CD14-positive monocyte (primary cell): Measurements from ENCODE around the gene TPGS1. TPM values are rescaled to one million over a fixed set of nuclear protein-coding genes. Genes with fewer than 3 reads are reported as not detected.
"Not testable (repeated sequence)": the region's sequence is repeated elsewhere in the genome, so short reads cannot be mapped to it uniquely, and the experiment has no call there.

Source experiments
- DNase-seq, 3 donors: peaks; one replicate each; pipeline ENCODE4 v3.0.0-alpha.2; 2011 to 2022
- H2AFZ ChIP-seq: 2 replicates; pipeline ENCODE4 v1.6.0; 2012; ENCODE audit warnings: mild to moderate bottlenecking, low read depth, low read length, inconsistent platforms; ENCODE audit not compliant: insufficient read depth, poor library complexity, severe bottlenecking
- H3K27ac ChIP-seq, 2 donors: 1 replicate in 1 of 2; 2 replicates in 1 of 2; pipeline ENCODE4 v1.5.1; 2012 to 2013; ENCODE audit warnings: low read length in 2 of 2, control low read depth in 1 of 2, inconsistent platforms in 1 of 2, low read depth in 1 of 2, mild to moderate bottlenecking in 1 of 2
- H3K27me3 ChIP-seq, 2 donors: one replicate each; pipeline versions ENCODE4 v1.6.0 to v1.6.1; 2011 to 2013; ENCODE audit warnings: low read length in 2 of 2; ENCODE audit not compliant: control insufficient read depth in 2 of 2, insufficient read depth in 2 of 2
- H3K36me3 ChIP-seq, 2 donors: replicated peaks in 1 of 2; 1 replicate in 1 of 2; 2 replicates in 1 of 2; pipeline versions ENCODE4 v1.5.1 to v1.6.1; 2012 to 2013; ENCODE audit warnings: low read length in 2 of 2, control low read depth in 1 of 2, inconsistent platforms in 1 of 2, mild to moderate bottlenecking in 1 of 2; ENCODE audit not compliant: insufficient read depth in 2 of 2, control insufficient read depth in 1 of 2
- H3K4me1 ChIP-seq, 2 donors: 1 replicate in 1 of 2; 2 replicates in 1 of 2; pipeline versions ENCODE4 v1.5.1 to v1.6.1; 2012 to 2013; ENCODE audit warnings: low read length in 2 of 2, control low read depth in 1 of 2, inconsistent platforms in 1 of 2, mild to moderate bottlenecking in 1 of 2, moderate library complexity in 1 of 2; ENCODE audit not compliant: insufficient read depth in 2 of 2, control insufficient read depth in 1 of 2
- H3K4me2 ChIP-seq: replicated peaks from 2 replicates; pipeline ENCODE3; 2012; ENCODE audit warnings: low read length, moderate library complexity, mild to moderate bottlenecking; ENCODE audit not compliant: poor library complexity, severe bottlenecking; ENCODE audit errors: extremely low read depth
- H3K4me3 ChIP-seq, 3 experiments: fragments of 200-600 bp in 1 of 3; sonication (generic) in 1 of 3; replicated peaks in 1 of 3; 1 replicate in 2 of 3; 2 replicates in 1 of 3; pipeline ENCODE4 v1.5.1; 2011 to 2013; ENCODE audit warnings: low read length in 3 of 3, mild to moderate bottlenecking in 3 of 3, control low read depth in 2 of 3, low read depth in 2 of 3, inconsistent platforms in 1 of 3, moderate library complexity in 1 of 3
- H3K79me2 ChIP-seq: 2 replicates; pipeline ENCODE4 v1.6.0; 2012; ENCODE audit warnings: mild to moderate bottlenecking, control low read depth, inconsistent platforms, low read length, moderate library complexity; ENCODE audit not compliant: insufficient read depth
- H3K9ac ChIP-seq: 2 replicates; pipeline ENCODE4 v1.6.0; 2017; ENCODE audit warnings: low read length, mild to moderate bottlenecking; ENCODE audit not compliant: insufficient read depth, poor library complexity, severe bottlenecking
- H3K9me3 ChIP-seq, 2 donors: replicated peaks in 1 of 2; 1 replicate in 1 of 2; 2 replicates in 1 of 2; pipeline versions ENCODE4 v1.5.1 to v1.6.1; 2012 to 2013; ENCODE audit warnings: low read length in 2 of 2, control low read depth in 1 of 2; ENCODE audit not compliant: control insufficient read depth in 1 of 2, insufficient read depth in 1 of 2
- H4K20me1 ChIP-seq: 2 replicates; pipeline ENCODE4 v1.6.0; 2012; ENCODE audit warnings: mild to moderate bottlenecking, low read length, control low read depth, moderate library complexity; ENCODE audit not compliant: insufficient read depth
- H3K27ac Mint-ChIP-seq, 7 donors: one replicate each; pipeline ENCODE4 v1.8.0; 2020; ENCODE audit warnings: mild to moderate bottlenecking in 7 of 7, mixed read lengths in 7 of 7, moderate library complexity in 6 of 7, inconsistent platforms in 2 of 7
- H3K27me3 Mint-ChIP-seq, 3 donors: one replicate each; pipeline ENCODE4 v1.8.0; 2021 to 2022; ENCODE audit warnings: low read depth in 3 of 3, mild to moderate bottlenecking in 3 of 3, mixed read lengths in 3 of 3, moderate library complexity in 3 of 3, inconsistent platforms in 1 of 3
- H3K36me3 Mint-ChIP-seq, 2 donors: one replicate each; pipeline ENCODE4 v1.8.0; 2020; ENCODE audit warnings: mixed read lengths in 2 of 2, inconsistent platforms in 1 of 2, mild to moderate bottlenecking in 1 of 2
- H3K4me1 Mint-ChIP-seq: one replicate; pipeline ENCODE4 v1.8.0; 2020; ENCODE audit warnings: mild to moderate bottlenecking, mixed read lengths
- H3K4me3 Mint-ChIP-seq, 2 donors: one replicate each; pipeline ENCODE4 v1.8.0; 2020; ENCODE audit warnings: mild to moderate bottlenecking in 2 of 2, mixed read lengths in 2 of 2, moderate library complexity in 1 of 2
- H3K9me3 Mint-ChIP-seq, 7 donors: one replicate each; pipeline ENCODE4 v1.8.0; 2020 to 2022; ENCODE audit warnings: mixed read lengths in 7 of 7, mild to moderate bottlenecking in 6 of 7, moderate library complexity in 6 of 7, inconsistent platforms in 2 of 7
- CTCF ChIP-seq: fragments of 200-600 bp; IDR thresholded peaks from one replicate; pipeline ENCODE4 v1.8.0; 2022; ENCODE audit warnings: antibody characterized with exemption, mild to moderate bottlenecking
- WGBS: methylation state at CpG from one replicate; pipeline ENCODE4 v1.1.5; 2013; ENCODE audit warnings: missing lambda C conversion rate; ENCODE audit not compliant: insufficient coverage; 5-methylcytosine and 5-hydroxymethylcytosine counted together
- intact Hi-C, 2 donors: fragments of 100-400 bp; cut with micrococcal nuclease; formaldehyde crosslinking; loops; one replicate each; pipeline versions ENCODE4 v1.15.0 to v1.15.1; 2023
- polyA plus RNA-seq, 3 donors: library from polyadenylated mRNA; depleted of rRNA in 1 of 3; unstranded in 2 of 3; stranded (reverse) in 1 of 3; fragments of 300-500 nt in 2 of 3; fragments of >200 nt in 1 of 3; fragmentation: Illumina TruSeq in 2 of 3; gene quantifications; 1 replicate in 2 of 3; 2 replicates in 1 of 3; pipeline ENCODE4 v1.2.3, GENCODE V29; 2012 to 2021

Gene TPGS1
- polyA plus RNA-seq, 3 donors, result 9.2 to 48.1 (median 14.2) TPM

GRCh38 chr19:480016-480855, 27.1 kb upstream of the TPGS1 start:
- H3K36me3 ChIP-seq, result no peaks in the 10 kb centered on the region
- H4K20me1 ChIP-seq, result no peaks in the 10 kb centered on the region
- H3K4me1 Mint-ChIP-seq, result peaks cover 5% of the 10 kb centered on the region
- peak overlapping the region; percentile 46 for H2AFZ ChIP-seq
- WGBS, result 47% methylated on average over 29 of the region's 36 CpGs
- H3K9ac ChIP-seq, result no peak overlapping the region
- H3K36me3 Mint-ChIP-seq, result no peaks in the 10 kb centered on the region
- DNase-seq, result peak in 2 of 3 donors; percentile 32 to 66
- H3K27ac ChIP-seq, result no peak overlapping the region
- peaks cover 13 to 19% of the 10 kb centered on the region in 2 donors for H3K9me3 ChIP-seq
- H3K4me3 ChIP-seq, result no peak overlapping the region
- H3K9me3 Mint-ChIP-seq, result peaks cover 17 to 34% (median 21%) of the 10 kb centered on the region in 7 donors
- H3K27me3 Mint-ChIP-seq, result peaks cover 15 to 38% (median 35%) of the 10 kb centered on the region in 3 donors
- intact Hi-C loops, result loop anchor here in 1 of 2 donors (10.0 kb wide), 1 partner anchor 135 kb away; the partner anchor contains the start of gene MIER2
- peaks cover 0 to under 1% of the 10 kb centered on the region in 2 donors for H3K27me3 ChIP-seq
- no peak for TF ChIP-seq CTCF
- H3K4me1 ChIP-seq, result no peaks in the 10 kb centered on the region
- peak overlapping the region in 5 of 7 donors; percentile 37 to 72 (median 58) for H3K27ac Mint-ChIP-seq
- H3K79me2 ChIP-seq, result no peaks in the 10 kb centered on the region
- H3K4me3 Mint-ChIP-seq, result peak overlapping the region in 1 of 2 donors; percentile 76
- H3K4me2 ChIP-seq, result peak overlapping the region; percentile 30

GRCh38 chr19:481100-481499, 26.2 kb upstream of the TPGS1 start:
- WGBS, result 97% methylated on average over 3 of the region's 3 CpGs
- not testable (repeated sequence) for H3K36me3 ChIP-seq, H4K20me1 ChIP-seq, H3K9ac ChIP-seq, H3K79me2 ChIP-seq, H2AFZ ChIP-seq, H3K4me1 Mint-ChIP-seq, H3K4me3 Mint-ChIP-seq, H3K27ac ChIP-seq, H3K4me2 ChIP-seq, H3K4me3 ChIP-seq, H3K27me3 ChIP-seq, H3K36me3 Mint-ChIP-seq, H3K4me1 ChIP-seq, DNase-seq
- H3K27me3 Mint-ChIP-seq, result peaks cover 23 to 46% (median 44%) of the 10 kb centered on the region in 3 donors
- intact Hi-C loops, result loop anchor here in 1 of 2 donors (10.0 kb wide), 1 partner anchor 136 kb away; the partner anchor contains the start of gene MIER2
- peaks cover 17 to 34% (median 21%) of the 10 kb centered on the region in 7 donors for H3K9me3 Mint-ChIP-seq
- H3K9me3 ChIP-seq, result peaks cover 13 to 19% of the 10 kb centered on the region in 2 donors
- peak overlapping the region in 2 of 7 donors; percentile 2 to 57 for H3K27ac Mint-ChIP-seq
